Stimulated activated CD4-positive, alpha-beta T cell treated with anti-CD3 and anti-CD28 coated beads, Interleukin-2, amount 100 ng/mL, for 24 hours (primary cell): ENCODE results near the gene POLR2L.

Source experiments
- DNase-seq, 2 donors: peaks; one replicate each; pipeline ENCODE4 v3.0.0-alpha.2; 2020

The POLR2L gene

GRCh38 chr11:868394-868793 is 26.1 kb upstream of the POLR2L start:
- no peak for DNase-seq

GRCh38 chr11:867856-868358 is 25.6 kb upstream of the POLR2L start:
- DNase-seq: no peak

GRCh38 chr11:866481-866880 is 24.2 kb upstream of the POLR2L start:
- DNase-seq: no peak

GRCh38 chr11:865462-866430 is 23.4 kb upstream of the POLR2L start:
- no peak for DNase-seq

- no peak for DNase-seq
Measured at GRCh38 chr11:864898-865297, 22.6 kb upstream of the POLR2L start.

GRCh38 chr11:863910-864827 is 21.8 kb upstream of the POLR2L start:
- DNase-seq: no peak

GRCh38 chr11:863023-863909 is 20.9 kb upstream of the POLR2L start:
- DNase-seq: no peak

GRCh38 chr11:862696-863022 is 20.3 kb upstream of the POLR2L start:
- DNase-seq: no peak

GRCh38 chr11:862081-862661 is 19.8 kb upstream of the POLR2L start:
- DNase-seq: no peak

- no peak for DNase-seq
Measured at GRCh38 chr11:861105-861479, 18.8 kb upstream of the POLR2L start.

- no peak for DNase-seq
Measured at GRCh38 chr11:860234-861104, 18.1 kb upstream of the POLR2L start.

- DNase-seq: no peak
Measured at GRCh38 chr11:859394-860131, 17.2 kb upstream of the POLR2L start.

- DNase-seq: no peak
Measured at GRCh38 chr11:858762-859339, 16.5 kb upstream of the POLR2L start.

GRCh38 chr11:858053-858761 is 15.9 kb upstream of the POLR2L start:
- DNase-seq: no peak

GRCh38 chr11:856397-856796 is 14.1 kb upstream of the POLR2L start:
- DNase-seq: no peak

GRCh38 chr11:855796-856195 is 13.5 kb upstream of the POLR2L start:
- no peak for DNase-seq

GRCh38 chr11:855330-855674 is 13.0 kb upstream of the POLR2L start:
- no peak for DNase-seq

- no peak for DNase-seq
Measured at GRCh38 chr11:854601-855329, 12.4 kb upstream of the POLR2L start.
